D721Med (cell line): Measurements from ENCODE around the gene VWF.

ENCODE experiments used
- DNase-seq: peaks from one replicate; pipeline ENCODE4 v3.0.0; 2011; ENCODE audit warnings: low spot score; ENCODE audit not compliant: insufficient read length
- FAIRE-seq: peaks from 2 replicates; lab custom pipeline; 2011; peaks lifted over from hg19 to GRCh38; lab: Jason Lieb, UNC
- TF ChIP-seq, protein P1 (sequence below): IDR thresholded peaks from 2 replicates; pipeline ENCODE4 v1.5.1; 2012; ENCODE audit warnings: mild to moderate bottlenecking, control low read depth; ENCODE audit not compliant: insufficient read depth; ENCODE audit errors: missing control alignments

Gene VWF

DNA sequence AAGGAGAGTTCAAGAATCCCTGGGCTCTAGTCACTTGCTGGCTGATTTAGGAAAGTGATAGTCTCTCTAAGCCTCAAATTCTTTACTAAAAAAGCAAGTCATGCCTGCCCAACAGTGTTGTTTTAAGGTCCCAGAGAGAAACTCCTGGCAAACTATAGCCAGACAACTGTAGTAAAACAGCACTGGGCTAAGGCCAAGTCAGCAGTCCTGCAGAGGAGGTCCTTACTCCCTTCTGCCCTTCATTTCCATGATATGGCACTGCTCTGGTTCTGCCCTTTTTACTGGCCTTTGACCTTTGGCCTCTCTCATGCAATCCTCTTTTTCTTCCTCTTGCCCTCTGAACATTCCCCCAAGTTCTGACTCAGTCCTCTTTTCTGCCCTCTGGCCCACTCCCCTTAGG lies 74.9 kb downstream of the VWF start:
- FAIRE-seq (no peak), DNase-seq (no peak)
- TF ChIP-seq, protein P1, sequence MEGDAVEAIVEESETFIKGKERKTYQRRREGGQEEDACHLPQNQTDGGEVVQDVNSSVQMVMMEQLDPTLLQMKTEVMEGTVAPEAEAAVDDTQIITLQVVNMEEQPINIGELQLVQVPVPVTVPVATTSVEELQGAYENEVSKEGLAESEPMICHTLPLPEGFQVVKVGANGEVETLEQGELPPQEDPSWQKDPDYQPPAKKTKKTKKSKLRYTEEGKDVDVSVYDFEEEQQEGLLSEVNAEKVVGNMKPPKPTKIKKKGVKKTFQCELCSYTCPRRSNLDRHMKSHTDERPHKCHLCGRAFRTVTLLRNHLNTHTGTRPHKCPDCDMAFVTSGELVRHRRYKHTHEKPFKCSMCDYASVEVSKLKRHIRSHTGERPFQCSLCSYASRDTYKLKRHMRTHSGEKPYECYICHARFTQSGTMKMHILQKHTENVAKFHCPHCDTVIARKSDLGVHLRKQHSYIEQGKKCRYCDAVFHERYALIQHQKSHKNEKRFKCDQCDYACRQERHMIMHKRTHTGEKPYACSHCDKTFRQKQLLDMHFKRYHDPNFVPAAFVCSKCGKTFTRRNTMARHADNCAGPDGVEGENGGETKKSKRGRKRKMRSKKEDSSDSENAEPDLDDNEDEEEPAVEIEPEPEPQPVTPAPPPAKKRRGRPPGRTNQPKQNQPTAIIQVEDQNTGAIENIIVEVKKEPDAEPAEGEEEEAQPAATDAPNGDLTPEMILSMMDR = no peak

DNA sequence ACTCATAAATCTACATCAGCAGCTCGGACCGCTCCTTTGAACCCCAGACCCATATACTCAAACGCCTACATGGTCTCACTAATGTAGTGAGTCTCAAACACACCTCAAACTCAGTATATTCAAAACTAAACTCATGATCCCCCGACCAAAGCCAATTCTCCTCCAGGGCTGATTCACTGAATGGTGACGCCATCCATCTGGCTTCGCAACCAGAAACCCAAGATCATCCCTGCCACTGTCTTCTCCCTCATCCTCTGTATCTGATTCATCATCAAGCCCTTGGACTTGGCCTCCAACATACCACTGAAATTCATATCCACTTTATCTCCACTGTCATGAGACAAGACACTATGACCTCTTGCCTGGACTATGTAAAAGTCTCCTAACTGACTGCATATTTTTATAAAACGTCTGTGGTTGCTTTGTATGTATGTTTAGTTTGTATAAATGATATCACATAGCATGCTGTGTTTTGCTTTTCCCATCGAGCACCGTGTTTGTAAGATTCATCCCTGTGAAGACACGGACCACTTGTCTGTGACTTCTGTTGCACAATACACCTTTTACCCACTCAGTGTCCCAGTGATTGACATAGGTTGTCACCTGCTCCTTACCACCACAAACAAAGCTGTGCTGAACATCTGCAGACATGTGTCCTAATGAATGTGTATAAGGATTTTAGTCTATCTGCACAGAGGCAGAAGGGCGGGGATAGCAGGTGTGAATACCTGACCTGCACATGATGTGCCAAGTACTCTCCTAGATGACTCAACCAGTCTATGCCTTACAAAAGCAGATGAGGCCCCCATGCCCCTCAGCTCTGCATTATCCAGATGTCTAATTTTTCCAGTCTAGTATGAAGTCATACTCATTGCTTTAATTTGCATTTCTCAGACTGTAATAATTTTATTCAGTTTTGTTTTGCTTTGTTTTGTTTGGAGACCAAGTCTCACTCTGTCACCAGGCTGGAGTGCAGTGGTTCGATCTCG lies 76.9 kb downstream of the VWF start:
- FAIRE-seq (no peak), DNase-seq (no peak)
- TF ChIP-seq, protein P1 = no peak

DNA sequence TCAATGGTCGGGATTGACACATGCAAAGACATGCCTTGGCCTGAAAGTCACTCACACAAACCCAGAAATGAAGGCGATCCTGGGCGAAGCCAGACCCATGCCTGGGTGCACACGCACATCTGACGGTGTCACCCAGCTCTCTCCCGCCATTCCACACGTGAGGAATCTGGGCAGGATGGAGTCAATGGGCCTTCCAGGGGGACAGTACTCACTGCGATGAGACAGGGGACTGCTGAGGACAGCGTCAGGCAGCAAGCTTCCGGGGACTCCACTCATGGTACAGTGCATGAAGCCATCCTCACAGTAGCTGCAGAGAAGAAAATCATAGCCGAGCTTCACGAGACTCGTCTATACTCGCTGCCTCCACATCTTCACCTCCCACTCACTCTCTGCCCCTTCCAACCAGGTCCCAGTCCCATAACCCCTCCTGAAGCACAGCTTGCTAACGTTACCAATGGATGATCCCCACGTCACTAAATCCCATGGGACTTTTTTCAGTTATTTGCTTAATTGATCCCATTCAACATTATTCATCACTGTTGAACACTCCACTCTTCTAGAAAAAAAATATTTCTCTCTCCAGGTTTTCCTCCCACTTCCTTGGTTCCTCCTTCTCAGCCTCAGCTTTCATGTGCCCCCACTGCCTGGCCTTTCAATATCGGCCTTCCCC lies 77.8 kb downstream of the VWF start:
- DNase-seq (no peak), FAIRE-seq (no peak)
- TF ChIP-seq, protein P1 = no peak

DNA sequence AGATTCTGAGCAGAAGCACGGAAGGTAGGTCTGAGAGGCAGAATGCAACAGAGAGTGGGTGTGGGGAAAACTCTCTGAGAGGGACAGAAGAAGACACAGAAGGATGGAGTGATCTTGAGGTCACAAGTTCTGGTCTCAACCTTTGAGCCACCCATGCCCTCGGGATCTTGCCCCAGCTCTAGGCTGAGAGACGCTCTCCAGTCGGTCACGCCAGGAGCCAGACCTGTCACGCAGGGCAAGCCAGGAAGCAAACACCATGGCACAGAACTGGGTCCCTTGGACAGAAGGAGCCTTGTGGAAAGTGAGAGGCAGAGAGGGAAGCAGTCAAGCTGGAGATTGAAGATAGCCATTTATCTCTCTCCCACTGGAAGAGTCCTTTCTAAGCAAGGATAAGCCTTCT lies 79.0 kb downstream of the VWF start:
- TF ChIP-seq, protein P1 = no peak
- DNase-seq (no peak), FAIRE-seq (no peak)

DNA sequence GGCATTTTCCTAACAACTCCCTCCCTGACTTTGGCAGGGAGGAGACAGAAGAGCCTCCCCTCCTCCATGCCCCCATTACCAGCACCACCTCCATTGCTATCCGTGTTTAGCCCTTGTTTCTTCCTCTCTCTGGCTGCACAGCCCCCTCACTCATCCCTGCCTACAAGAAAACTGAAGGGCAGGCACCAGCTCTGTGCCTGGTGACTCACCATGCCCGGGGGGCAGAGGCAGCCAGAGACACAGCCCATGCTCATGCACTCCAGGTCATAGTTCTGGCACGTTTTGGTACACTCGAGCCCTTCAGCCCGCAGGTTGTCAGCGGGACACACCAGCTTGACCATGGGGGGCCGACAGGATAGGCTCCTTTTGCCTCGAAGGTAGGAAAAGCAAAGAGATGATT lies 80.4 kb downstream of the VWF start:
- no peak for DNase-seq
- TF ChIP-seq, protein P1 = no peak
- FAIRE-seq = no peak

DNA sequence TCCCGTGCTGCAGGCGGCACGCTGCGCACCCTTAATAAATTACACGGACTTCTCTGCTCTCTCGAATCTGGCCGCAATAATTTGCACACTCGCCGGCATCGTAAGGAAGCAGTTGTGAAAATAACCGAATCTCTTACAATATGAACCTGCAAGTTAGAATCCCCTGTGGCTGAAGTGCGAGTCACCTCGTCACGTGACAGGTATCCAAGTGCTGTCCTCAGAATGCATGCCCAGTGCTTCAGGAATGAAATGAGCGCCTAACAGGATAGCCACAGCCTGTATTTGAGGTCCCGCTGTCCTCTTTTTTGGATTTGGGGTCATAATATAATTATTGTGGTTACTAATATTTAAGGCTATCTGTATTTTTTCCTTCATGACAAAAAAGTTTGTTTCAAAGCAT lies 82.0 kb downstream of the VWF start:
- TF ChIP-seq, protein P1 = no peak
- FAIRE-seq (no peak), DNase-seq (no peak)
